Naive thymus-derived CD4-positive, alpha-beta T cell (primary cell): Measurements from ENCODE around the gene ID1. TPM values are rescaled to one million over a fixed set of nuclear protein-coding genes. Genes with fewer than 3 reads are reported as not detected.
A peak's percentile ranks its signal among the peaks of the same experiment; 100 is the strongest.

ENCODE experiments used
- ATAC-seq: fragments of 150-1000 bp; cut with Tn5 transposase; 2 replicates; pipeline ENCODE4 v1.10.0; 2021; ENCODE audit warnings: mild to moderate bottlenecking, moderate library complexity
- CTCF ChIA-PET: fragments of 350-600 bp; sonication (Branson Sonifier 250); formaldehyde crosslinking; loops from one replicate; lab custom pipeline; 2021; ENCODE audit warnings: antibody characterized with exemption; lab: Charles Lee
- POLR2A ChIA-PET: fragments of 350-600 bp; sonication (Branson Sonifier 250); formaldehyde crosslinking; loops from one replicate; lab custom pipeline; 2021; ENCODE audit warnings: antibody characterized with exemption, inconsistent platforms; lab: Charles Lee
- DNase-seq, 9 donors: peaks; one replicate each; pipeline versions ENCODE4 v3.0.0 to v3.0.0-alpha.2; 2020 to 2022; ENCODE audit warnings: mixed read lengths in 1 of 9
- H3K27ac ChIP-seq: one replicate; pipeline ENCODE4 v1.7.0; 2013; ENCODE audit warnings: mild to moderate bottlenecking, low read depth, low read length, moderate library complexity
- H3K27me3 ChIP-seq, 2 donors: one replicate each; pipeline ENCODE4 v1.7.0; 2013; ENCODE audit warnings: low read length in 2 of 2, mild to moderate bottlenecking in 2 of 2, moderate library complexity in 2 of 2; ENCODE audit not compliant: control insufficient read depth in 2 of 2, insufficient read depth in 2 of 2
- H3K36me3 ChIP-seq, 3 experiments: 1 replicate in 2 of 3; 2 replicates in 1 of 3; pipeline ENCODE4 v1.7.0; 2013; ENCODE audit warnings: low read length in 3 of 3, mild to moderate bottlenecking in 3 of 3, moderate library complexity in 1 of 3; ENCODE audit not compliant: insufficient read depth in 3 of 3, control insufficient read depth in 2 of 3
- H3K4me1 ChIP-seq, 2 donors: one replicate each; pipeline ENCODE4 v1.7.0; 2013; ENCODE audit warnings: low read length in 2 of 2, mild to moderate bottlenecking in 2 of 2, moderate library complexity in 1 of 2; ENCODE audit not compliant: control insufficient read depth in 2 of 2, insufficient read depth in 2 of 2
- H3K4me3 ChIP-seq: 2 replicates; pipeline ENCODE4 v1.7.0; 2013; ENCODE audit warnings: mild to moderate bottlenecking, low read length
- H3K9me3 ChIP-seq, 3 experiments: 1 replicate in 2 of 3; 2 replicates in 1 of 3; pipeline ENCODE4 v1.7.0; 2013; ENCODE audit warnings: low read length in 3 of 3; ENCODE audit not compliant: control insufficient read depth in 2 of 3
- H3K27ac Mint-ChIP-seq, 9 donors: one replicate each; pipeline ENCODE4 v1.8.0; 2020 to 2022; ENCODE audit warnings: mixed read lengths in 9 of 9, mild to moderate bottlenecking in 8 of 9, moderate library complexity in 5 of 9, inconsistent platforms in 2 of 9
- H3K27me3 Mint-ChIP-seq, 5 donors: one replicate each; pipeline ENCODE4 v1.8.0; 2021 to 2022; ENCODE audit warnings: mixed read lengths in 5 of 5, mild to moderate bottlenecking in 1 of 5
- H3K36me3 Mint-ChIP-seq, 5 donors: one replicate each; pipeline ENCODE4 v1.8.0; 2020 to 2022; ENCODE audit warnings: mixed read lengths in 5 of 5, mild to moderate bottlenecking in 3 of 5, inconsistent platforms in 1 of 5
- H3K4me1 Mint-ChIP-seq, 7 donors: one replicate each; pipeline ENCODE4 v1.8.0; 2020 to 2022; ENCODE audit warnings: mixed read lengths in 7 of 7, mild to moderate bottlenecking in 3 of 7, inconsistent platforms in 1 of 7
- H3K4me3 Mint-ChIP-seq, 10 donors: one replicate each; pipeline ENCODE4 v1.8.0; 2020 to 2022; ENCODE audit warnings: mild to moderate bottlenecking in 10 of 10, mixed read lengths in 10 of 10, moderate library complexity in 6 of 10, inconsistent platforms in 2 of 10
- H3K9me3 Mint-ChIP-seq, 11 donors: one replicate each; pipeline ENCODE4 v1.8.0; 2020 to 2022; ENCODE audit warnings: mixed read lengths in 11 of 11, mild to moderate bottlenecking in 4 of 11, inconsistent platforms in 1 of 11, moderate library complexity in 1 of 11
- intact Hi-C, 2 donors: fragments of 100-400 bp; cut with micrococcal nuclease; formaldehyde crosslinking; loops; one replicate each; pipeline ENCODE4 v1.15.1; 2023
- polyA plus RNA-seq, 2 donors: library from polyadenylated mRNA; unstranded; fragments of 300-500 nt; fragmentation: Illumina TruSeq; gene quantifications; one replicate each; pipeline ENCODE4 v1.2.3, GENCODE V29; 2021
- total RNA-seq, 6 experiments: library from RNA in 5 of 6; stranded (reverse) in 5 of 6; gene quantifications; 1 replicate in 5 of 6; 2 replicates in 1 of 6; pipeline ENCODE4 v1.2.3 and lab custom pipeline; 2021 to 2026

Gene ID1
- total and polyA plus RNA-seq, 7 experiments from 2014 or later: 0.41 to 16.9 (median 0.62) TPM; not detected in 2

- intact Hi-C loops: no loop called here
- Histone ChIP-seq H3K27me3 (peaks cover 4 to 6% of the 10 kb centered on the region in 2 donors), H3K36me3 (no peaks in the 10 kb centered on the region), H3K9me3 (no peaks in the 10 kb centered on the region), H3K27ac (no peak overlapping the region), H3K4me3 (no peak overlapping the region), H3K4me1 (peaks cover 0 to 6% of the 10 kb centered on the region in 2 donors)
- POLR2A ChIA-PET: interaction anchor here (0.7 kb wide), 1 partner anchor 175 kb away, joined by 4 read pairs; no protein-coding TSS in a partner anchor
- CTCF ChIA-PET: interaction anchor here (1.8 kb wide), 1 partner anchor 21 kb away, joined by 8 read pairs; no protein-coding TSS in a partner anchor
- Mint-ChIP-seq H3K9me3 (peaks cover 0 to 1% (median 0%) of the 10 kb centered on the region in 11 donors), H3K36me3 (peaks cover 0 to 3% (median 0%) of the 10 kb centered on the region in 5 donors), H3K4me3 (no peak overlapping the region), H3K27me3 (peaks cover 12 to 32% (median 22%) of the 10 kb centered on the region in 5 donors), H3K27ac (no peak overlapping the region), H3K4me1 (peaks cover 5 to 10% (median 7%) of the 10 kb centered on the region in 7 donors)
- DNase-seq (no peak), ATAC-seq (no peak)
These were observed 14.3 kb upstream of the ID1 start for GRCh38 chr20:31590717-31591225.

DNA sequence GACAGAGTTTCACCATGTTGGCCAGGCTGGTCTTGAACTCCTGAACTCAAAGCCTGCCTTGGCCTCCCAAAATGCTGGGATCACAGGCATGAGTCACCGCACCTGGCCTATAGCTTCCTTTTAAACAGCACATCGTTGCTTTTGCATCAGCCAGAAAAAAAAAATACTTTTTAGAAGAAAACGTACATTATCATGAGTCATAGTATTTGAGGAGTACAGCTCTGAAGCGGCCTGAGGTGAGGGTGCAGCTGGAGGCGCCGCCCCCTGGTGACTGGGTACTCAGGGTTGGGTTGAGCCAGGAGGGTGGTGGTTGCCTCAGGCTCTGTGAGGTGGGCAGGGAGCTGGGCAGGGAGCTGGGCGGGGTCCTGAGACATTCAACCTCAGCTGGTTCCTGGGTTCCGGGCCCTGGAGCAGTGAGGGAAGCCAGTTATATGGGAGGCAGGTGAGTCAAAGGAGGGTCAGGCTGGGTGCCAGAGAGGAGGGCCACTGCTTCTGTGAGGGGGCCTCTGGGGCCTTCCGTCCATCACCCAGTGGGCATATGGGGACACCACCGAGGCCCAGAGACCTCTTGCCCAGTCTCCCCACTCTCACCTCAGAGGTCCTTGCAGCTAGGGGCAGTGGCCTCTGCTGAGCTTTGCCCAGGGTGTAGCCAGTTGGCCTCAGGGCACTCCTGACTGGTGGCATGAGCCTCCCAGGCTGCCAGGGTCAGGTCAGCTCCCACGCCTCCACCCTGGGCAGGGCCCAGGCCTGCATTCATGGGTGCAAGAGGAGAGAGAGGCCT, 11.7 kb upstream of the ID1 start:
- Mint-ChIP-seq H3K4me1 (peaks cover 0 to 6% (median under 1%) of the 10 kb centered on the region in 7 donors), H3K4me3 (no peak overlapping the region), H3K36me3 (no peaks in the 10 kb centered on the region), H3K27ac (no peak overlapping the region), H3K9me3 (no peaks in the 10 kb centered on the region), H3K27me3 (peaks cover 6 to 20% (median 7%) of the 10 kb centered on the region in 5 donors)
- ATAC-seq (peak; percentile 45), DNase-seq (no peak)
- Histone ChIP-seq H3K9me3 (no peaks in the 10 kb centered on the region), H3K27ac (no peak overlapping the region), H3K36me3 (no peaks in the 10 kb centered on the region), H3K4me3 (no peak overlapping the region), H3K27me3 (peaks cover 0 to under 1% of the 10 kb centered on the region in 2 donors), H3K4me1 (no peaks in the 10 kb centered on the region)
- intact Hi-C loops: no loop called here
- CTCF ChIA-PET: interaction anchor here (1.1 kb wide), 1 partner anchor 19 kb away, joined by 3 read pairs; no protein-coding TSS in a partner anchor
- POLR2A ChIA-PET: no interaction called here

GRCh38 chr20:31594002-31594557, 11.0 kb upstream of the ID1 start:
- intact Hi-C loops: no loop called here
- POLR2A ChIA-PET: no interaction called here
- Histone ChIP-seq H3K36me3 (no peaks in the 10 kb centered on the region), H3K27me3 (no peaks in the 10 kb centered on the region), H3K4me1 (no peaks in the 10 kb centered on the region), H3K4me3 (no peak overlapping the region), H3K27ac (no peak overlapping the region), H3K9me3 (no peaks in the 10 kb centered on the region)
- Mint-ChIP-seq H3K27ac (no peak overlapping the region), H3K27me3 (peaks cover 0 to 13% (median 0%) of the 10 kb centered on the region in 5 donors), H3K4me3 (no peak overlapping the region), H3K4me1 (peaks cover 0 to 4% (median 0%) of the 10 kb centered on the region in 7 donors), H3K36me3 (no peaks in the 10 kb centered on the region), H3K9me3 (no peaks in the 10 kb centered on the region)
- DNase-seq: no peak
- no peak for ATAC-seq
- CTCF ChIA-PET: no interaction called here

DNA sequence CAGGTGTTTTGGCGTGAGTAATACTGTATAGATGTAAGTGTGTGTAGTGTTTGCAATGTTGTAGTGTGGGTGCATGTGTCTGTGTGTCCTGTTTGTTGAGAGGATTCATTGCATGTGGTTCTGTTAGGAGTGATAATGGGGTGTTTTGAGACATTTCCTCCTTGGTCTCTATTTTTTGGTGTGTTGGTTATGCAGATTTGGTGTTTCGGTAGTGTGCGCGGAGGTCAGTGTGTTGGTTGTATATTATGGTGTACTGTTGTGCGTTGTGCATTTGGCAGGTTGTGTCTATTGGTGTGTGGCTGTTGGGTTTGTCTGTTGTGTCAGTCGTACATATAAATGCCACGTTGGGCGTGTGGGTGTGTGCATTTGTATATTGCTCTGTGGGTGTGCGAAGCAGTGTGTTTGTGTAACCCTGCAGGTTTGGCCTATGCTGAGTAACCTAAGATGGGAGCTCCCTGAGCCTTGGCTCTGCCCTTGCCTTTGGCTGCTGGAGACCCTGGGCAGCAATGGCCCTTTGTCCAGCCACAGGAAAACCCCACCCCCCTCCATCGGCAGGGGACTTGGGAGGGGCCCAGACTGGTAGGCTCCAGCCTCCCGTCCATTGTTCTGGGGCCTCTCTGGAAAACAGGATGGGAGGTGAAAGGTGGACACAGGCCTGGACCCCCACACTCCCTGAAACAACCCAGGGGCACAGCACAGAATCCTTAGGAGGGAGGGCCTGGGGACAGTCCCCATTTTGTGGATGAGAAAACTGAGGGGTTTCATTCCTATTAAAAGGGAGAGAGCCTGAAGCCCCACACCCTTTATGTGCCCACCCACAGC, 10.3 kb upstream of the ID1 start:
- DNase-seq (no peak), ATAC-seq (no peak)
- Mint-ChIP-seq H3K36me3 (no peaks in the 10 kb centered on the region), H3K4me3 (no peak overlapping the region), H3K9me3 (no peaks in the 10 kb centered on the region), H3K4me1 (peaks cover 0 to 4% (median 0%) of the 10 kb centered on the region in 7 donors), H3K27me3 (peaks cover 0 to 8% (median 0%) of the 10 kb centered on the region in 5 donors), H3K27ac (no peak overlapping the region)
- no peaks in the 10 kb centered on the region for H3K9me3 ChIP-seq
- ChIA-PET POLR2A (no interaction called here), CTCF (no interaction called here)
- H3K4me3 ChIP-seq: no peak overlapping the region
- H3K36me3 ChIP-seq: no peaks in the 10 kb centered on the region
- no peaks in the 10 kb centered on the region for H3K27me3 ChIP-seq
- intact Hi-C loops: no loop called here
- no peaks in the 10 kb centered on the region for H3K4me1 ChIP-seq
- no peak overlapping the region for H3K27ac ChIP-seq

GRCh38 chr20:31595380-31595653, 9.8 kb upstream of the ID1 start:
- Mint-ChIP-seq H3K36me3 (no peaks in the 10 kb centered on the region), H3K27me3 (peaks cover 0 to 8% (median 0%) of the 10 kb centered on the region in 5 donors), H3K9me3 (no peaks in the 10 kb centered on the region), H3K27ac (no peak overlapping the region), H3K4me3 (no peak overlapping the region), H3K4me1 (peaks cover 0 to 4% (median 0%) of the 10 kb centered on the region in 7 donors)
- Histone ChIP-seq H3K36me3 (no peaks in the 10 kb centered on the region), H3K4me1 (no peaks in the 10 kb centered on the region), H3K9me3 (no peaks in the 10 kb centered on the region), H3K27me3 (no peaks in the 10 kb centered on the region), H3K4me3 (no peak overlapping the region), H3K27ac (no peak overlapping the region)
- intact Hi-C loops: no loop called here
- ChIA-PET POLR2A (no interaction called here), CTCF (no interaction called here)
- DNase-seq (no peak), ATAC-seq (no peak)

DNA sequence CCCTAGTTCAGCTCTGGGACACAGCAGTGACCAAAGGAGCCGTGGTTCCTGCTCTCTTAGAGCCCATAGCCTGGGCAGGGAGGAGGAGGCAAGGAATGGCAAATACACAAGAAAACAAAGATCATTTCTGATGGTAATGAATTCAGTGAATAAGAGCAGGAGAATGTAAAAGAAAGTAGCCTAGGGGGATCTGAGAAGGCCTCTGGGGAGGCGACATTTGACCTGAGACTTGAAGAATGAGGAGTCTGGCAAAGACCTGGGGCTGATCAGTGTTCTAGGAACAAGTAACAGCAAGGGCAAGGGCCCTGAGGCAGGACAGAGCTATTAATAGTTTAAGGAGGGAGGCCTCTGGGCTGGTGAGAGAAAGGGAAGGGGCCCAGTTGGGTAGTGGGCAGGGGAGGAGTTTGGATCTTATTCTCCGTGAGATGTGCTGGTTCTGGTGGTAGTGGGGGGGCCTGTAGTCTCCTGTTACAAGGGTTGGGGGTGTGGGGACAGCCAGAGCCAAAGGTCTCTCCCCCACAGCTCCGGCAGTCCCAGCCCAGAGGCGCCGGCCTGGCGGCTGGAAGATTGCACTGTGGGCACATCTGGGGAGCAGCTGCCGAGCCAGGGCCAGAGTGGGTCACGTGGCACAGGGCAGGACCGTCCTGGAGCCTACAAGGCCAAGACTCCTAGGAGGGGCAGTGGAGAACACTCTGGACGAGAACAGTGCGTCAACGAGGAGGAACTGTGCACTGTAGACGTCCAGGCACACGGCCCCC, 9.3 kb upstream of the ID1 start:
- Histone ChIP-seq H3K9me3 (no peaks in the 10 kb centered on the region), H3K4me1 (no peaks in the 10 kb centered on the region), H3K27me3 (no peaks in the 10 kb centered on the region), H3K27ac (no peak overlapping the region), H3K36me3 (no peaks in the 10 kb centered on the region), H3K4me3 (no peak overlapping the region)
- H3K9me3 Mint-ChIP-seq: no peaks in the 10 kb centered on the region
- H3K27ac Mint-ChIP-seq: no peak overlapping the region
- DNase-seq (no peak), ATAC-seq (no peak)
- H3K27me3 Mint-ChIP-seq: peaks cover 0 to 6% (median 0%) of the 10 kb centered on the region in 5 donors
- no peaks in the 10 kb centered on the region for H3K36me3 Mint-ChIP-seq
- CTCF ChIA-PET: no interaction called here
- peaks cover 0 to 4% (median 0%) of the 10 kb centered on the region in 7 donors for H3K4me1 Mint-ChIP-seq
- H3K4me3 Mint-ChIP-seq: no peak overlapping the region
- intact Hi-C loops: no loop called here
- POLR2A ChIA-PET: no interaction called here
